ENCODE results near the gene MAK.
"Not testable (repeated sequence)": the region's sequence is repeated elsewhere in the genome, so short reads cannot be mapped to it uniquely, and the experiment has no call there.

The MAK gene

DNA sequence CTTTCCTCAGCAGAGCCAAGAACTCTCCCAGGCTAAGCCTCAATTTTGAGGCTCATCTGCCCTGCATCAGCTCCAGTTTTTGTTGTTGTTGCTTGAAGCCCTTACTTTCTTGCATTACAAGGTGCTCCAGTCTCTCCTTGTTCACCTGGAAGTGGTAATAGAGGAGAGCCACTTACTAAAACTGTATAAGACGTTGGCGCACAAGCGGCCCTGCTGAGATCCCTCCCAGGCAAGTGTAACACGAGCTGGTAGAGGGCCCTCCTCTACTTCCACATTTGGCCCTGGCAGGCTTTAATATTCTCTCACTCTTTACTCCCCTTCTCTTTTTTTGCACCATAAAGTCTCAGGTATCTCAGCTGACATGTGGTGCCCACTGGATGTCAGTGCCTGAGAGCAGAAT is 24.0 kb upstream of the MAK start:
- TF ChIP-seq, protein P1, sequence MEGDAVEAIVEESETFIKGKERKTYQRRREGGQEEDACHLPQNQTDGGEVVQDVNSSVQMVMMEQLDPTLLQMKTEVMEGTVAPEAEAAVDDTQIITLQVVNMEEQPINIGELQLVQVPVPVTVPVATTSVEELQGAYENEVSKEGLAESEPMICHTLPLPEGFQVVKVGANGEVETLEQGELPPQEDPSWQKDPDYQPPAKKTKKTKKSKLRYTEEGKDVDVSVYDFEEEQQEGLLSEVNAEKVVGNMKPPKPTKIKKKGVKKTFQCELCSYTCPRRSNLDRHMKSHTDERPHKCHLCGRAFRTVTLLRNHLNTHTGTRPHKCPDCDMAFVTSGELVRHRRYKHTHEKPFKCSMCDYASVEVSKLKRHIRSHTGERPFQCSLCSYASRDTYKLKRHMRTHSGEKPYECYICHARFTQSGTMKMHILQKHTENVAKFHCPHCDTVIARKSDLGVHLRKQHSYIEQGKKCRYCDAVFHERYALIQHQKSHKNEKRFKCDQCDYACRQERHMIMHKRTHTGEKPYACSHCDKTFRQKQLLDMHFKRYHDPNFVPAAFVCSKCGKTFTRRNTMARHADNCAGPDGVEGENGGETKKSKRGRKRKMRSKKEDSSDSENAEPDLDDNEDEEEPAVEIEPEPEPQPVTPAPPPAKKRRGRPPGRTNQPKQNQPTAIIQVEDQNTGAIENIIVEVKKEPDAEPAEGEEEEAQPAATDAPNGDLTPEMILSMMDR (IDR thresholded peaks at IDR 0.05; ENCODE audit: low read depth, low read length), result no peak
- in situ Hi-C loops (cut with HindIII; ENCODE audit: low sequenced_read_pairs), result no loop called here
- no peak for DNase-seq (ENCODE audit: low read depth, low spot score)
- H3K4me3 ChIP-seq (ENCODE audit: low read depth, low read length), result no peak overlapping the region

- TF ChIP-seq, protein P1 (IDR thresholded peaks at IDR 0.05; ENCODE audit: low read depth, low read length), result no peak
- DNase-seq (ENCODE audit: low read depth, low spot score), result no peak
- in situ Hi-C loops (cut with HindIII; ENCODE audit: low sequenced_read_pairs), result no loop called here
- no peak overlapping the region for H3K4me3 ChIP-seq (ENCODE audit: low read depth, low read length)
Observed at GRCh38 chr6:10861086-10861485, 22.7 kb upstream of the MAK start.

DNA sequence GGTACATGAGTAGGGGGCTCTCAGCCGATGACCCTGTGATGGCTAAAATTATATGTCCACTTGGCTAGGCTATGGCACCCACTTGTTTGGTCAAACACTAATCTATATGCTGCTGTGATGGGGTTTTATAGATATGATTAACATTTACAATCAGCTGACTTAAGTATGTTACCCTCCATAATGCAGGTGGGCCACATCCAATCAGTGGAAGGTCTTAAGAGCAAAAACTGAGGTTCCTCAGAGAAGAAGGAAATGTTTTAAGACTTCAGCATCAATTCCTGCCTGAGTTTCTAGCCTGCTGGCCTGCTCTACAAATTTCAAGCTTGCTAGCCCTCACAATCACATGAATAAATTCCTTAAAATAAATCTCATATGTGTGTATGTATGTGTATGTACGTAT is 18.9 kb upstream of the MAK start:
- H3K4me3 ChIP-seq (ENCODE audit: low read depth, low read length), result no peak overlapping the region
- no peak for DNase-seq (ENCODE audit: low read depth, low spot score)
- in situ Hi-C loops (cut with HindIII; ENCODE audit: low sequenced_read_pairs), result no loop called here
- TF ChIP-seq, protein P1 (IDR thresholded peaks at IDR 0.05; ENCODE audit: low read depth, low read length), result no peak

DNA sequence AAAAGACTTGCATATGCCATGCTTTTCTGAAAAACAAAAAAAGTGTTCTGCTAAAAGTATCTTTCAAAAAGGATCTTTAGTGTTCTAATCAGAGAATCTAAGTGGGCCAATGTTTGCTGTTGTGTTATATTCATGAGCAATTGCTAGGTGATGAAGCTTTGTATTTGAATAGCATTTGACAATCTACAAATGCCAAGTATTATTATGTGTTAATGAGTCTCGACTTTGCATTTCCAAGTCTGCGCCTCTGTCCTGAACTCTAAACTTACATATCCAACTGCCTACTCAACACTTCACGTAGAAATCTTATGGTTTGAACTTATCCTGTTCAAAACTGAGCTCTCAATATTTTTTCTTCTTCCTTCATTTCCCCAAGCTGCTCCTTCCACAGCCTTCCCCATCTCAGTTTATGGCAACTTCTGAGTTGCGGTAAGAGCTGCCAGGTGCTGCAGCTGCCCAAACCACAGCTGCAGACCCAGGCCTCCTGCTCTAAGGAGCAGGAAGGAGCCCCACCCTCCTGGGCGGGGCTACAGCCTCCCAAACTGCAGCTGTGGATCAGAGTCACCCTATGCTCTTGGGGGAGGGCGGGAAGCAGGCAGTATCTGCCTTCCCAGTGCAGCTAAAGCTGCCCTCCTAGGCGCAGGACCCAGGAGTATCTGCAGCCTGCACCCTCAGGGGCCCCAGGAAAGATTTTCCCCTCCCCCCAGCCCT is 16.7 kb upstream of the MAK start:
- DNase-seq (ENCODE audit: low read depth, low spot score), result no peak
- in situ Hi-C loops (cut with HindIII; ENCODE audit: low sequenced_read_pairs), result no loop called here
- TF ChIP-seq, protein P1 (IDR thresholded peaks at IDR 0.05; ENCODE audit: low read depth, low read length), result no peak
- no peak overlapping the region for H3K4me3 ChIP-seq (ENCODE audit: low read depth, low read length)

GRCh38 chr6:10853849-10854300 is 15.5 kb upstream of the MAK start:
- in situ Hi-C loops (cut with HindIII; ENCODE audit: low sequenced_read_pairs); DNase-seq (ENCODE audit: low read depth, low spot score); H3K4me3 ChIP-seq (ENCODE audit: low read depth, low read length): not testable (repeated sequence)

DNA sequence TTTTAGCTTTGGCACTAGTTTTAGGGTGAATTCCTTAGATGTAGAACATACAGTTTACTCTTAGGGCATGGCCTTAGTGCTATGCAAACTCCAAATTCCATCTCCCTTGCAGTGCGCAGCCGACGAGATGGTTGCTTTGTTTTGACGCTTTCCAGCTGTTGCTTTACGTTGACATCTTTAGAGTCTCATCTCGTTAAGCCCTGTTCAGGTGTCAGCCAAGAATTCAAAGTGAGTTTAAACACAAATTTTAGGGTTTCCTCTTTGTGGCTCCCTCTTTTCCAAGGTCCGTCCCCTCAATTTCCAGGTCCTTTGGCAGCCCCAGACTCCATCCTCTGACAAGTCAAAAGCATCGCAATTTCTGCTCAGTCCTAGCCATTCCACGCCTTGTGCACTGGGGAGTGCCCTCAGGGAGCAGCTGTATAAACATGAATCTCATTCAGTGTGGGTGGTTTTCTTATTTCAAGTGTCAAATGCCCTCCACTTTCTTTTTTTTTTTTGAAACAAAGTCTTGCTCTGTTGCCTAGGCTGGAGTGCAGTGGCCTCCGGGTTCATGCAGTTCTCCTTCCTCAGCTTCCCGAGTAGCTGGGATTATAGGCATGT is 14.1 kb upstream of the MAK start:
- no peak for DNase-seq (ENCODE audit: low read depth, low spot score)
- in situ Hi-C loops (cut with HindIII; ENCODE audit: low sequenced_read_pairs), result no loop called here
- TF ChIP-seq, protein P1 (IDR thresholded peaks at IDR 0.05; ENCODE audit: low read depth, low read length), result no peak
- no peak overlapping the region for H3K4me3 ChIP-seq (ENCODE audit: low read depth, low read length)

DNA sequence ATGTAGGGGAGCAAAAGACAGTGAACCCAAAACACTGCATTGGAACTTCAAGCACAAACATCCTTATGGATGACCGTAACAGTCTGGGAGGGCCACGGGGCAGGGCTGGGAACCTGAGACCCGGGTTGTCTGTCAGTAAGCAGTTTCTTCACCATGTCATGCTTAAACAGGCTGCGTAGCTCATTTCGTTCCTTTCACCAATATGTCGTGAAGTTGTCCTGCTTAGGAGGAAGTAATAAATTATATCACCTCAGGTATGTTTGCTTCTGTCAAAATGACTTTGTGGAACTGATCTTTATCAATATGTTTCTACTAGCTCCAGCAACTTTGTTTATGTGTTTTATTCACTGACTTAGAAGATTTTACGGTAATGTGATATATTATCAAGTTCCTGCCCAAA is 12.4 kb upstream of the MAK start:
- in situ Hi-C loops (cut with HindIII; ENCODE audit: low sequenced_read_pairs), result no loop called here
- H3K4me3 ChIP-seq (ENCODE audit: low read depth, low read length), result no peak overlapping the region
- DNase-seq (ENCODE audit: low read depth, low spot score), result no peak
- TF ChIP-seq, protein P1 (IDR thresholded peaks at IDR 0.05; ENCODE audit: low read depth, low read length), result no peak

Data from astrocyte of the spinal cord (primary cell).